HG03457 (cell line): ENCODE data around the gene KRT12.

Source experiments
- ATAC-seq: cut with Tn5 transposase; IDR thresholded peaks from one replicate; pipeline ENCODE4 v1.9.1; 2021; ENCODE audit warnings: moderate number of reproducible peaks; ENCODE audit not compliant: unreplicated experiment

KRT12 gene

GRCh38 chr17:40866838-40867237 is at the start of gene KRT12:
TSS of gene KRT12 (minus strand) at chr17:40867223. CDS start at chr17:40867186, 37 bp downstream.
- ATAC-seq = no peak

- ATAC-seq = no peak
Observed at GRCh38 chr17:40916366-40916765, 49.3 kb upstream of the KRT12 start.

GRCh38 chr17:40915721-40916256 is 48.8 kb upstream of the KRT12 start:
- ATAC-seq = no peak

- ATAC-seq = no peak
Observed at GRCh38 chr17:40915199-40915661, 48.2 kb upstream of the KRT12 start.

GRCh38 chr17:40914075-40914855 is 47.2 kb upstream of the KRT12 start:
- ATAC-seq = no peak

- ATAC-seq = no peak
Observed at GRCh38 chr17:40912486-40913210, 45.6 kb upstream of the KRT12 start.

- ATAC-seq = no peak
Observed at GRCh38 chr17:40910441-40910841, 43.4 kb upstream of the KRT12 start.

GRCh38 chr17:40909755-40910154 is 42.7 kb upstream of the KRT12 start:
- ATAC-seq = no peak

- no peak for ATAC-seq
Observed at GRCh38 chr17:40909351-40909750, 42.3 kb upstream of the KRT12 start.

GRCh38 chr17:40906613-40907012 is 39.6 kb upstream of the KRT12 start:
- no peak for ATAC-seq

GRCh38 chr17:40905370-40905769 is 38.3 kb upstream of the KRT12 start:
- no peak for ATAC-seq

GRCh38 chr17:40903129-40903847 is 36.3 kb upstream of the KRT12 start:
- no peak for ATAC-seq

GRCh38 chr17:40902498-40902897 is 35.5 kb upstream of the KRT12 start:
- ATAC-seq = no peak

- no peak for ATAC-seq
Observed at GRCh38 chr17:40901981-40902474, 35.0 kb upstream of the KRT12 start.

- no peak for ATAC-seq
Observed at GRCh38 chr17:40900809-40901356, 33.9 kb upstream of the KRT12 start.

GRCh38 chr17:40896916-40897455 is 30.0 kb upstream of the KRT12 start:
- ATAC-seq = no peak

GRCh38 chr17:40895106-40895730 is 28.2 kb upstream of the KRT12 start:
- no peak for ATAC-seq

- ATAC-seq = no peak
Observed at GRCh38 chr17:40888196-40888720, 21.2 kb upstream of the KRT12 start.

GRCh38 chr17:40886090-40886489 is 19.1 kb upstream of the KRT12 start:
- ATAC-seq = no peak
